GM19452 (cell line): Measurements from ENCODE around the gene ZFAND3.

Source experiments
- ATAC-seq: cut with Tn5 transposase; IDR thresholded peaks from one replicate; pipeline ENCODE4 v1.9.1; 2021; ENCODE audit not compliant: unreplicated experiment

The ZFAND3 gene

GRCh38 chr6:37794825-37795224 lies 24.7 kb upstream of the ZFAND3 start:
- ATAC-seq = no peak

GRCh38 chr6:37798436-37799262 lies 20.9 kb upstream of the ZFAND3 start:
- no peak for ATAC-seq

- ATAC-seq = no peak
Measured at GRCh38 chr6:37799263-37799644, 20.3 kb upstream of the ZFAND3 start.

- no peak for ATAC-seq
Measured at GRCh38 chr6:37800703-37801604, 18.6 kb upstream of the ZFAND3 start.

GRCh38 chr6:37801605-37801940 lies 18.0 kb upstream of the ZFAND3 start:
- no peak for ATAC-seq

- ATAC-seq = no peak
Measured at GRCh38 chr6:37802810-37803209, 16.7 kb upstream of the ZFAND3 start.

- ATAC-seq = no peak
Measured at GRCh38 chr6:37804586-37804985, 14.9 kb upstream of the ZFAND3 start.

DNA sequence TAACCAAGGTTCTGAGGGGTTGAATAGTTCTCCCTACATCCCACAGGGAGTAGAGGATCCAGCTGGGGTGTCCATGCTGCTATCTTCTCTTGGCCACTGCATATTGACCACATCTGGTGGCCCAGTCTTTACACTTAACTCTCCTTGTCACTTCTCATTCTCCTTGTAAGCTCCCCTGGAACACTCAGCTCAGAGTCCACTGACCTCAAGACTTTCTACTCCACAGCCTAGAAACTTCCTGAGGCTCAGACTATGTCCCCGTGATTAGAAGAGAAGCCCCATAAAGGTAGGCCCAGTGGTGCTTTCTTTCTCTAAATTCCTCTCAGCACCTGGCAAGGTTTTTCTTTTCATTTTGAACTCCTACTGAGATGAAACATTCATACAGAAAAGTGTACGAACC lies 13.3 kb upstream of the ZFAND3 start:
- no peak for ATAC-seq

DNA sequence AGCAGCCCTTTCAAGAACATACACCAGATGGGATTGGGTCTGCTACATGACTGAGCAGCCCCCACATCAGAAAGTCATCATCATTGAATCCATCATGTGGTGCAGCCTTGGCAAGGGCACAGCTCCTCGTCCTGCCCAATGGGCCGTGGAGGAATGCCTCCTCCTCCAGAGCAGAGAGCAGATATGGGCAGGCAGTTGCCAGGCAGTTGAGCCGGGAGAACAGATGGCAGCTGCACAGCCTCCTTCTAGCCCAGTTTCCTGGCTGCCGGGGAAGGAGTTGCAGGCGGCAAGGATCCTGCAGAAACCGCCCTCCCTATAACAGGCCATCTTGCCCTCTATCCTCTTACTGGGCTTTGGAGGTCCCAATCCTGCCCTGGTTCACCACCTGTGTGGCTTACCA lies 11.9 kb upstream of the ZFAND3 start:
- ATAC-seq = no peak

DNA sequence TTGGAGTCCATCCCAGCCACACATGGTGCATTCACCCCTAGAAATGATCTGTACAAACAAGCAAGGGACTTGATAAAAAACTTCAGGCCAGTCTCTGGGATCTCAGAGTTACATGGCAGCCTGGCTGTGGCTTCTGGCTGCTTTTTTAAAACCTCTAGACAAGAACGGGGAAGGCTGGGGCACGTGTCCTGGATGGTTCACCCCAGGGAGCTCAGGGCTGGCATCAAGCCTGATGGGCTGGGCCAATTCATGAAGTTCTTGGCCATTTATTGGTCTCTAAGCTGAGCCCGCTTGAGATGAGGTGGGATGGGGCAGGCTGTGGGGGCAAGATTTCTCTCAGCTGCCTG lies 10.4 kb upstream of the ZFAND3 start:
- no peak for ATAC-seq

GRCh38 chr6:37812841-37813240 lies 6.7 kb upstream of the ZFAND3 start:
- no peak for ATAC-seq

DNA sequence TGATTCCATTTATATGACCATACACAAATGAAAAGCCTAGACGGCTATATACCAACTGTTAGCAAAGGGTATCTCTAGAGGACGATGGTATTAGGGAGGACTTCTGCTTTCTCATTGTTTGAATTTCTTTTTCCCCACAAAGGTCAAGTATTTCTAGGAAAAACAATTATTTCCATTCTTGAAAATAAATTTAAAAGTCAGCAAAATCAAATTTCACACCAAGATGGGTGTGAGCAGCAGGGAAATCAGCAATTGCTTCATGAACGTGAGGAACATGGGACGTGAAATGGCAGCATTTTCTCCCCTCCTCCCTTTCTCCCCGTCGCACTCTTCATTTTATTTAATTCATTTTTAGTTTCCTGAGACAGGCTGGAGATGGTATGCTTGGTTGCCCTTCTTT lies 5.2 kb upstream of the ZFAND3 start:
- ATAC-seq = no peak

DNA sequence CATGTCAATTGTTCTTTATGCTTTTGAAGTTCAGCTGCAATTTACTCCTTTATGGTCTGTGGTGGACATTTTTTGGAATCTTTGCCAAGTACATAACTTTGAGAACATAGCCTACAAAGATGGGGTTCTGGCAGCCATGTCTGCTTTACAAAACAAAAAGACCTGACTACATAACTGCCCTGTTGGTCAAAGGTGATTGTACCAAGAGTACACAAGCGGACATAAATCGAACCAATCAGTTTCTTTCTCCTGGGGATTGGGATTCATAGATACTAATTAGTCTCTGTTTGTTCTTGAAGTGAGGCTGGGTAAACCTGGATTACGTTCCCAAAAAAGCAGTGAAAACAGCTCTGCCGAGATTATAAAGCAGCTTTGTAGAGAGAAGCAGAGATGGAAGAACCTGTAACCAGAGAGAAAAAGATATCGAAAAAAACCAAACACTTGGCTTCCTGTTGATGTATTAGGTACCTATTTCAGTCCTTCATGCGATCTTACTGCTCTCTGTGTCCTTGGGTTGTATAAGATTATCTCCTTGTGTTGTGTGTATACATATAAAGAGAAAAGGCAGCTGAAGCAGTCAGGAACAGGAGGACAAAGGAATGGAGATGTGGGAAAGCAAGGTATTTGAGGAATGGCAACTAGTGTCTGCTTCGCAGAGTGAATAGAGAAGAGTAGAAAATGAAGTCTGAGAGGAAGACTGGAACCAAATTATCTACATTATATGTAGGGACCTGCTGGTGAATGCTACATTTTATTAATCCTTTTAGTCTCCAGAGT lies 2.7 kb upstream of the ZFAND3 start:
- ATAC-seq = no peak

DNA sequence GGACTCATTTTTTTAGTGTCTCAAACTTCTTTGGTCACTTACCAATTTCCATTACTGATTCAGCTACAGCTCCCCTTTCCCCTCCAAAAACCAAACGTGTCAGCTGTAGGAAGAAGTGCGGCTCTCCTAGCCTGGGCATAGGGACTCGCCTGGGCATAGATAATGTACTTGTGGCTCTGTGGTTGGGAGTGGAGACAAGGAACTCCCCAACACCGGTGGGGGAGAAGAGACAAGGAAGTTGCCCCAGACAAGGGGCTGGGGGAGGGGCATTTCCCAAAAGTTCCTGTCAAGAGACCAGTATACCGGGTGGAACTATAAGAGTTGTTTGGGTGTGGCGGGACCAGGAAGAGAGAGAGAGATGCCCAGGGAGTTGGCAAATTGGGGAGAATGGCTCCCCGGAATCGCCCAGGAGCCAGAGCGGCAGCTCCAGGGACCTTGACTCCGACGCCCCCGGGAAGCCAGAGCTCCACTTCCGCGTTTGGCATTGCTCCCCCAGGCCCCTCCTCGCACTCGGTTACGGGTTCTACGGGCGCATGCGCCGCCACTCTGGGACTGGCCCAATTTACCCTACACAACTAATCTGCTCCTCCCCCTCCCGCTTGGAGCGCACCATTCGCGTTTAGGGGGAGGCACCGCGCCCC lies 871 bp upstream of the ZFAND3 start:
- ATAC-seq = peak; percentile 66

DNA sequence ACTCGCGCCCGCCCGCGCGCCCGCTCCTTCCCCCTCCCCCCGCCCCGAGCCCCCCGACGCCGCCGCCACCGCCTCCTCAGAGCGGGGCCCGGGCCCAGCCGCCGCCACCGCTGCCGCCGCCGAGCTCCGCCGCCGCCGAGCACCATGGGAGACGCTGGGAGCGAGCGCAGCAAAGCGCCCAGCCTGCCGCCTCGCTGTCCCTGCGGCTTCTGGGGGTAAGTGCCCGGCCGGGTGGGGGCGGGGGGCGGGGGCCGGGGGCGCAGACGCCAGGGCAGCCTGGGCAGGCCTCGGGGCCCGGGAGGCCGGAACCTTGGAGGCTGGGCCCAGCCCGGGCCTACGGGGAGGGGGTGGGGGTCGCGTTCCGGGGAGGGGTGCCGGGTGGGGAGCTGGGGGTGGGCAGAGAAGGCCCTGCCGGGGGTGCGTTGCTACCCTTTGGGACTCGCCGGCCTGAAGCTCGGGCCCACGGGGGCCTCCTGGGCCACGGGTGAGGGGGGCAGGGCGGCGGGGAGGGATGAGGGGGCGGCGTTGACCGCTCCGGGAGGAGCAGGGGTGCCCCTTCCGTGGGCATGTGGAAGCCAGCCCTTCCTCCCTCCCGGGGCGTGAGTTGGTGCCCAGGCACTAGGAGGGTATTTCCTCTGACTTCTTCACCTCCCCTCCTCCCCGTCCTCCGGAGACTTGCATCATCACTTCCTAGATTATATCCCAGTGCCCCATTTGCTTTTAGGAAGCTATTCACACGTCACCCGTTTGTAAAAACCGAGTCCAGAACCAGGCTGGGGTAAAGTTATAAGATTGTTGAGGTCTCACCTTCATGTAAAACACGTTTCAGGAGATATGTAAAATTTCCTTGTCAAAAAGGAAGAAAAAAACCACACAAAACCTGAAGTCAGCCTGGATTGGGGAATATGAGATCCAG lies 533 bp downstream of the ZFAND3 start:
- ATAC-seq = no peak

GRCh38 chr6:37820718-37821079 lies 1.2 kb downstream of the ZFAND3 start:
- ATAC-seq = no peak

- no peak for ATAC-seq
Measured at GRCh38 chr6:37821446-37821845, 1.9 kb downstream of the ZFAND3 start.

- no peak for ATAC-seq
Measured at GRCh38 chr6:37822851-37823682, 3.5 kb downstream of the ZFAND3 start.

- no peak for ATAC-seq
Measured at GRCh38 chr6:37824170-37824569, 4.6 kb downstream of the ZFAND3 start.
